NCI-H82 treated with DMSO at 0.1 percent for 48 hours (cell line): ENCODE data around the gene TWIST2.

Source experiments
- DNase-seq: peaks from one replicate; lab custom pipeline; 2025; ENCODE audit not compliant: unreplicated experiment; lab: John Stamatoyannopoulos, UW

Gene TWIST2

DNA sequence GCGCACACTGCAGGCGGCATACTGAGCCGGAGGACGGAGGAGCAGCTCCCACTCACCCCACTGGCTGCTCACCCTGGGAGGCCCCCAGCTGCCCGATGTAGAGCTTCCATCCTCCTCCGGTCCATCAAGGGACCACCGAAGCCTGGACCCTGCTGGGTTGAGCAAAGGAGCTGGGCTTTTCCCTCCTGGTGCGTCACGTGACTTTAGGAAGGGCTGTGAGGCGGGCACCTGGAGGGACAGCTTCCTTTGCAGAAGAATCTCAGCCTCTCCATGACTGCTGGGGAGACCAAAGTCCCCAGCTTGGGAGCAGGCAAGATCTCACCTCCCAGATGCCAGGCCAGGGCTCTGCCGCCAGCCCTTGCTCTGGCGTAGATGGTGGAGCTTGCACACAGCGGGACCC lies 102.7 kb downstream of the TWIST2 start:
- DNase-seq, result no peak

GRCh38 chr2:238952261-238952919 lies 104.5 kb downstream of the TWIST2 start:
- DNase-seq, result no peak

- no peak for DNase-seq
These were observed 107.1 kb downstream of the TWIST2 start for GRCh38 chr2:238954841-238955591.

DNA sequence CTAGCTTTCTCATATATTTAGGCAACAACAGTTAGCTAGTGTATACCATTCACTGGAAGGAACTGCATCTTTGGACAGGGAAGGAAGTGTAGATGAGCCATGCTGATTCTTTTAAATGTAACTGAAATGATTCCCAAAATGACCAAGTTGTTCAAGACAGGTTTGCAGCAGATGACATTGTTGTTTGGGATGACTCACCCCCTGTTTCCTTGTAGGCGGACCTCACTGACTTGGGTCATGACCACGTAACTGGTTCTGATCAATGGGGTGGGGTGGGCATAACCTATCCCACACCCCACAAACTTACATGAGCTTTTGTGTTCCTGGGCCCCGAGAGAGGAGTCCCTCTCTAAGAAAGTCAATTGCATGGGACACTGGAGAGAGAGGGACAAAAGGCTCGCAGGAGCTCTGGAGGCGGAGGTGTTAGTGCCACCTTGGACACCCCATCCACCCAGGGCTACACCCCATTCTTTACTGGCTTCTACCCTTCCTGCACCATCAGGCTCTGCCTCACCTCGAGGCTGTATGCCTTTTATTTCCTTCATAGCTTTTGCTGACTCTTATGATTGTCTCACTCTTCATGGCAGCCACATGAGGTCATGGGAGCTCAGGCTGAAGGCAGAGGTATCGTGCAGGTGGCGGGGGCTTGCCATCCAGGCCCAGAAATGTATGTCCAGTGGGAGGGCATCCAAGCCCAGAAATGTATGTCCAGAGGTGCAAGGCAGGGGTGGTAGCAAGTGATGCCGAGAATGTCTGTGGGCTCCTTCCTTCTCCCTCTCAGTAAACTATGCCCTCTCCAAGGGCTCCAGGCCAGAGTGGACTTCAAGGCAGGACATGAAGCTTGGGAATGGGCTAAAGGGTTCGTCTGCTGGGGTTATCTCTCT lies 108.0 kb downstream of the TWIST2 start:
- no peak for DNase-seq

GRCh38 chr2:238956676-238957075 lies 108.8 kb downstream of the TWIST2 start:
- no peak for DNase-seq
